HL-60 (cell line): ENCODE results near the gene DMC1.
A peak's percentile ranks its signal among the peaks of the same experiment; 100 is the strongest.

Experiments used
- DNase-seq, 2 experiments: peaks; one replicate each; pipeline ENCODE4 v3.0.0-alpha.2; 2010 to 2020; ENCODE audit warnings: low read depth in 1 of 2, low spot score in 1 of 2
- H3K27ac ChIP-seq: fragments of 250-450 bp; sonication (Bioruptor Pico); replicated peaks from 2 replicates; pipeline ENCODE4 v1.5.1; 2020; ENCODE audit warnings: mild to moderate bottlenecking, moderate library complexity
- H3K27me3 ChIP-seq: fragments of 250-450 bp; sonication (Bioruptor Pico); 2 replicates; pipeline ENCODE4 v1.5.1; 2021; ENCODE audit warnings: mild to moderate bottlenecking, moderate library complexity; ENCODE audit not compliant: insufficient read depth, poor library complexity, severe bottlenecking
- H3K4me3 ChIP-seq: replicated peaks from 2 replicates; pipeline ENCODE4 v1.5.1; 2011; ENCODE audit warnings: mild to moderate bottlenecking, control low read depth, low read length; ENCODE audit not compliant: insufficient read depth
- CTCF ChIP-seq: IDR thresholded peaks from one replicate; pipeline ENCODE4 v1.5.1; 2011; ENCODE audit warnings: low read length, control low read depth, inconsistent platforms; ENCODE audit not compliant: insufficient read depth
- GABPA ChIP-seq: IDR thresholded peaks from 2 replicates; pipeline ENCODE4 v1.6.1; 2012; ENCODE audit warnings: low read depth
- POLR2AphosphoS5 ChIP-seq: IDR thresholded peaks from 2 replicates; pipeline ENCODE4 v1.6.1; 2012; ENCODE audit warnings: low read depth
- REST ChIP-seq: IDR thresholded peaks from 2 replicates; pipeline ENCODE4 v1.6.1; 2012; ENCODE audit warnings: low read depth; ENCODE audit not compliant: insufficient replicate concordance
- SPI1 ChIP-seq: IDR thresholded peaks from 2 replicates; pipeline ENCODE4 v1.6.1; 2012; ENCODE audit warnings: low read depth, mild to moderate bottlenecking, borderline replicate concordance

The DMC1 gene

GRCh38 chr22:38578505-38578904 is 8.5 kb upstream of the DMC1 start:
- no peak for DNase-seq
- Histone ChIP-seq H3K27me3 (no peaks in the 10 kb centered on the region), H3K27ac (no peak overlapping the region), H3K4me3 (no peak overlapping the region)
- TF ChIP-seq POLR2AphosphoS5 (no peak), SPI1 (no peak), CTCF (no peak), GABPA (no peak), REST (no peak)

- no peaks in the 10 kb centered on the region for H3K27me3 ChIP-seq
- H3K4me3 ChIP-seq, result no peak overlapping the region
- DNase-seq, result peak in 1 of 2 experiments; percentile 48
- TF ChIP-seq CTCF (no peak), GABPA (no peak), POLR2AphosphoS5 (no peak), REST (no peak), SPI1 (no peak)
- H3K27ac ChIP-seq, result no peak overlapping the region
Observed at GRCh38 chr22:38572065-38572464, 2.1 kb upstream of the DMC1 start.

GRCh38 chr22:38570779-38571364 is 889 bp upstream of the DMC1 start:
- TF ChIP-seq REST (no peak), SPI1 (no peak), CTCF (no peak), POLR2AphosphoS5 (no peak)
- Histone ChIP-seq H3K27me3 (no peaks in the 10 kb centered on the region), H3K27ac (peak overlapping the region; percentile 69), H3K4me3 (peak overlapping the region; percentile 72)
- DNase-seq, result peak in 1 of 2 experiments; percentile 56
